Measurements from ENCODE around the gene NEMP2.

DNA sequence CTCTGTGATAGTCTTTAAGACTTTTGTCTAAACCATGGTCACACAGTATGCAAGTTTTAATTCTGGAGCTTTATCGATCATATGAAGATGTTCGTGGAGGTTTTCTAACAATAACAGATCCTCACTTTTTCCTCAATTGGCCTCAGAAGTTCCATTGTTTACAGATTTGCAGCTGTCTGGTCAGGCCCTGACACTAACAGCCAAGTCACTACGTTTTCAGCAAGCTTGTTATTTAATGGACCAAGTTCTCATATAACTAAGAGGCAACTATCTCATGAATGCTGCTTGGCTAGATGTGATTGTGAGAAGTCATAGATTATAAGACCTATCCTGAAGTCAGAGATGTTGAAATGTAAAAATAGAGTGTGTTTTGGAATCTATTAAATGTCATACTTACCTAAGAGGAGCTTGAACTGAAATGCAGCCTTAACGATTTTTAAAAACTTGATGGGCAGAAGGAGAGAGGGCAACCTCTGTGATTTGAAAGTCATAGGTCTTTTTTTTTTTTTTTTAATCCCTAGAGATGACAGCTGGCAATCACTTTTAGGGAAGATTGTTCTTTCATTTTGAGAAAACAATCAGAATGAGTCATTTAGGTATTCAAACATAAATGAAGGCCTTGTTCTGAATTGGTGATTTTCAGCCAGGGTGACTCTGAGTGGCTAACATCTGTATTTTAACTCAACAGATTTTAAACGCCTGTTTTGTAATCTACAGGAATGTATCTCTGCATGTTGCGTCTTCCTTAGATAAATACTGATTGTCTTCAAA lies 48.4 kb upstream of the NEMP2 start:
- TF ChIP-seq ZFP30 (CRISPR knock-in tag; IDR thresholded peaks at IDR 0.05) (no peak), ZFP3 (CRISPR knock-in tag; IDR thresholded peaks at IDR 0.05) (no peak), GLIS3 (CRISPR knock-in tag; IDR thresholded peaks at IDR 0.05) (no peak), ISL1 (CRISPR knock-in tag; IDR thresholded peaks at IDR 0.05) (no peak), BACH2 (CRISPR knock-in tag; IDR thresholded peaks at IDR 0.05; ENCODE audit: borderline replicate concordance) (no peak)
- TF ChIP-seq, protein P1, sequence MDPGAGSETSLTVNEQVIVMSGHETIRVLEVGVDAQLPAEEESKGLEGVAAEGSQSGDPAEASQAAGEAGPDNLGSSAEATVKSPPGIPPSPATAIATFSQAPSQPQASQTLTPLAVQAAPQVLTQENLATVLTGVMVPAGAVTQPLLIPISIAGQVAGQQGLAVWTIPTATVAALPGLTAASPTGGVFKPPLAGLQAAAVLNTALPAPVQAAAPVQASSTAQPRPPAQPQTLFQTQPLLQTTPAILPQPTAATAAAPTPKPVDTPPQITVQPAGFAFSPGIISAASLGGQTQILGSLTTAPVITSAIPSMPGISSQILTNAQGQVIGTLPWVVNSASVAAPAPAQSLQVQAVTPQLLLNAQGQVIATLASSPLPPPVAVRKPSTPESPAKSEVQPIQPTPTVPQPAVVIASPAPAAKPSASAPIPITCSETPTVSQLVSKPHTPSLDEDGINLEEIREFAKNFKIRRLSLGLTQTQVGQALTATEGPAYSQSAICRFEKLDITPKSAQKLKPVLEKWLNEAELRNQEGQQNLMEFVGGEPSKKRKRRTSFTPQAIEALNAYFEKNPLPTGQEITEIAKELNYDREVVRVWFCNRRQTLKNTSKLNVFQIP (CRISPR knock-in tag; IDR thresholded peaks at IDR 0.05; ENCODE audit: borderline replicate concordance, low read depth), result no peak
